Stomach (tissue), 9 donors: ENCODE data around the gene SF3A2. TPM values are rescaled to one million over a fixed set of nuclear protein-coding genes. Genes with fewer than 3 reads are reported as not detected.
A peak's percentile ranks its signal among the peaks of the same experiment; 100 is the strongest.

Source experiments
- DNase-seq, 2 donors: peaks; one replicate each; pipeline versions ENCODE4 v3.0.0 to v3.0.0-alpha.2; 2013 to 2019
- H3K27ac ChIP-seq, 5 donors: fragments of 200-600 bp in 4 of 5; sonication (generic) in 4 of 5; one replicate each; pipeline ENCODE4 v1.5.1; 2013 to 2019; ENCODE audit warnings: mild to moderate bottlenecking in 1 of 5, moderate library complexity in 1 of 5
- H3K27me3 ChIP-seq, 3 donors: fragments of 200-600 bp; sonication (generic); one replicate each; pipeline ENCODE4 v1.5.1; 2017 to 2019; ENCODE audit warnings: mixed run types in 1 of 3
- H3K36me3 ChIP-seq, 4 donors: fragments of 200-600 bp; sonication (generic); 1 replicate in 3 of 4; 2 replicates in 1 of 4; pipeline ENCODE4 v1.5.1; 2016 to 2019
- H3K4me1 ChIP-seq, 4 donors: fragments of 200-600 bp; sonication (generic); one replicate each; pipeline ENCODE4 v1.5.1; 2016 to 2019
- H3K4me3 ChIP-seq, 4 donors: fragments of 200-600 bp; sonication (generic) in 3 of 4; one replicate each; pipeline ENCODE4 v1.5.1; 2016 to 2019; ENCODE audit warnings: mild to moderate bottlenecking in 1 of 4
- H3K9me3 ChIP-seq, 4 donors: fragments of 200-600 bp; sonication (generic); one replicate each; pipeline ENCODE4 v1.5.1; 2016 to 2019
- EP300 ChIP-seq: sonication (generic); formaldehyde crosslinking; IDR thresholded peaks from one replicate; pipeline ENCODE4 v1.6.1; 2017; ENCODE audit warnings: antibody characterized with exemption
- POLR2A ChIP-seq, 4 donors: fragments of 450-650 bp; IDR thresholded peaks; one replicate each; pipeline ENCODE4 v1.6.1; 2016; ENCODE audit warnings: antibody characterized with exemption in 4 of 4, control low read depth in 2 of 4, mild to moderate bottlenecking in 1 of 4, moderate library complexity in 1 of 4
- POLR2AphosphoS5 ChIP-seq, 3 donors: sonication (generic); formaldehyde crosslinking; IDR thresholded peaks; one replicate each; pipeline ENCODE4 v1.6.1; 2016; ENCODE audit warnings: antibody characterized with exemption in 3 of 3
- WGBS, 5 donors: extraction: QIAGEN DNeasy Blood & Tissue Kit in 3 of 5; methylation state at CpG; one replicate each; pipeline versions ENCODE4 v1.1.5 to v1.1.7; 2013 to 2018; 5-methylcytosine and 5-hydroxymethylcytosine counted together
- intact Hi-C: fragments of 100-400 bp; cut with DNase I; formaldehyde crosslinking; loops from one replicate; pipeline ENCODE4 v1.15.1; 2023; ENCODE audit warnings: low total_unique reads
- polyA plus RNA-seq, 3 donors: library from polyadenylated mRNA; stranded (reverse); fragments of 200-250 nt; gene quantifications; one replicate each; pipeline ENCODE4 v1.2.3, GENCODE V29; 2013
- total RNA-seq, 5 donors: library from RNA; depleted of rRNA; stranded (reverse); fragments of >200 nt; gene quantifications; one replicate each; pipeline versions ENCODE4 v1.1.0 to v1.2.3, GENCODE V29; 2014 to 2016
- TF ChIP-seq, protein P1 (sequence below), 7 experiments: fragments of 450-650 bp in 4 of 7; fragments of 200-600 bp in 3 of 7; sonication (generic) in 3 of 7; IDR thresholded peaks; one replicate each; pipeline ENCODE4 v1.5.1; 2016 to 2019; ENCODE audit warnings: antibody characterized with exemption in 7 of 7, control low read depth in 2 of 7, mild to moderate bottlenecking in 1 of 7
- donor health status: healthy with polysubstance abuse.
- donor health status: Bipolar disorder and iron deficiency.
- donor health status: healthy.

Gene SF3A2
- total and polyA plus RNA-seq, 8 donors: 25.8 to 214 (median 37.0) TPM

- peaks cover 72 to 100% (median 100%) of the 10 kb centered on the region in 4 donors for H3K36me3 ChIP-seq
- no peaks in the 10 kb centered on the region for H3K9me3 ChIP-seq
- TF ChIP-seq POLR2A (IDR thresholded peaks at IDR 0.05): no peak
- peak in 2 of 3 donors; percentile 48 to 67 for TF ChIP-seq POLR2AphosphoS5 (IDR thresholded peaks at IDR 0.05)
- H3K27me3 ChIP-seq: no peaks in the 10 kb centered on the region
- peak; percentile 78 to 87 for DNase-seq
- intact Hi-C loops: no loop called here
- H3K4me3 ChIP-seq: no peak overlapping the region
- peak overlapping the region; percentile 71 to 85 (median 81) for H3K27ac ChIP-seq
- whole genome bisulfite sequencing, 5 donors: 62 to 77% (median 66%) methylated on average over 9 to 21 of the region's 21 CpGs
- H3K4me1 ChIP-seq: peaks cover 2 to 34% (median 10%) of the 10 kb centered on the region in 4 donors
These were observed 23.5 kb upstream of the SF3A2 start for GRCh38 chr19:2212861-2213711.

- intact Hi-C loops: no loop called here
- 68 to 82% (median 77%) methylated on average over 18 to 26 of the region's 26 CpGs for WGBS, 5 donors
These were observed 22.8 kb upstream of the SF3A2 start for GRCh38 chr19:2213799-2214198.

DNA sequence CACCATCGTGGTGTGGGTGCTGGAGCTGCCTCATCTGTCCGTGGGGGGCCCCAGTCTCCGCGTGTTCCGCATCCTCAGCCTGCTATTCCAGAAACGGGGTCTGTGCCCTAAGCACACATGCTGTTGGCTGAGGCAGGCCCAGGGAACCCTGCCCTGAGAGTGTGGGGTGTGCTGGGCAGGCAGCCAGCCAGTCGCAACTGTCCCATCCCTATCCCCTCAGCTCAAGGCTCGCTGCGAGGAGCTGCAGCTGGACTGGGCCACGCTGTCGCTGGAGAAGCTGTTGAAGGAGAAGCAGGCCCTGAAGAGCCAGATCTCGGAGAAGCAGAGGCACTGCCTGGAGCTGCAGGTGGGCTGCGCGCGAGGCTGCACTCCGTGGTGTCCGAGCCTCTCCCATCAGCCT lies 22.4 kb upstream of the SF3A2 start:
- H3K4me1 ChIP-seq: peaks cover 0 to 24% (median 5%) of the 10 kb centered on the region in 4 donors
- intact Hi-C loops: no loop called here
- no peak overlapping the region for H3K4me3 ChIP-seq
- no peak for DNase-seq
- H3K27me3 ChIP-seq: no peaks in the 10 kb centered on the region
- peak overlapping the region in 3 of 5 donors; percentile 71 to 85 (median 76) for H3K27ac ChIP-seq
- 88 to 92% (median 89%) methylated on average over 6 to 17 of the region's 17 CpGs for WGBS, 5 donors
- H3K36me3 ChIP-seq: peaks cover 83 to 100% (median 99%) of the 10 kb centered on the region in 4 donors
- no peak for TF ChIP-seq POLR2AphosphoS5 (IDR thresholded peaks at IDR 0.05)
- TF ChIP-seq POLR2A (IDR thresholded peaks at IDR 0.05): no peak
- TF ChIP-seq, protein P1, sequence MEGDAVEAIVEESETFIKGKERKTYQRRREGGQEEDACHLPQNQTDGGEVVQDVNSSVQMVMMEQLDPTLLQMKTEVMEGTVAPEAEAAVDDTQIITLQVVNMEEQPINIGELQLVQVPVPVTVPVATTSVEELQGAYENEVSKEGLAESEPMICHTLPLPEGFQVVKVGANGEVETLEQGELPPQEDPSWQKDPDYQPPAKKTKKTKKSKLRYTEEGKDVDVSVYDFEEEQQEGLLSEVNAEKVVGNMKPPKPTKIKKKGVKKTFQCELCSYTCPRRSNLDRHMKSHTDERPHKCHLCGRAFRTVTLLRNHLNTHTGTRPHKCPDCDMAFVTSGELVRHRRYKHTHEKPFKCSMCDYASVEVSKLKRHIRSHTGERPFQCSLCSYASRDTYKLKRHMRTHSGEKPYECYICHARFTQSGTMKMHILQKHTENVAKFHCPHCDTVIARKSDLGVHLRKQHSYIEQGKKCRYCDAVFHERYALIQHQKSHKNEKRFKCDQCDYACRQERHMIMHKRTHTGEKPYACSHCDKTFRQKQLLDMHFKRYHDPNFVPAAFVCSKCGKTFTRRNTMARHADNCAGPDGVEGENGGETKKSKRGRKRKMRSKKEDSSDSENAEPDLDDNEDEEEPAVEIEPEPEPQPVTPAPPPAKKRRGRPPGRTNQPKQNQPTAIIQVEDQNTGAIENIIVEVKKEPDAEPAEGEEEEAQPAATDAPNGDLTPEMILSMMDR (IDR thresholded peaks at IDR 0.05): no peak
- TF ChIP-seq EP300: no peak
- no peaks in the 10 kb centered on the region for H3K9me3 ChIP-seq

More at GRCh38 chr19:2213799-2214198, 22.8 kb upstream of the SF3A2 start:
- DNase-seq: peak in 1 of 2 donors; percentile 65
- peaks cover 78 to 100% (median 99%) of the 10 kb centered on the region in 4 donors for H3K36me3 ChIP-seq
- no peak for TF ChIP-seq POLR2A (IDR thresholded peaks at IDR 0.05)
- TF ChIP-seq, protein P1 (IDR thresholded peaks at IDR 0.05): no peak
- TF ChIP-seq EP300: no peak
- no peak for TF ChIP-seq POLR2AphosphoS5 (IDR thresholded peaks at IDR 0.05)
- no peak overlapping the region for H3K4me3 ChIP-seq
- peak overlapping the region; percentile 71 to 85 (median 81) for H3K27ac ChIP-seq
- H3K9me3 ChIP-seq: no peaks in the 10 kb centered on the region
- peaks cover 0 to 27% (median 6%) of the 10 kb centered on the region in 4 donors for H3K4me1 ChIP-seq
- no peaks in the 10 kb centered on the region for H3K27me3 ChIP-seq

DNA sequence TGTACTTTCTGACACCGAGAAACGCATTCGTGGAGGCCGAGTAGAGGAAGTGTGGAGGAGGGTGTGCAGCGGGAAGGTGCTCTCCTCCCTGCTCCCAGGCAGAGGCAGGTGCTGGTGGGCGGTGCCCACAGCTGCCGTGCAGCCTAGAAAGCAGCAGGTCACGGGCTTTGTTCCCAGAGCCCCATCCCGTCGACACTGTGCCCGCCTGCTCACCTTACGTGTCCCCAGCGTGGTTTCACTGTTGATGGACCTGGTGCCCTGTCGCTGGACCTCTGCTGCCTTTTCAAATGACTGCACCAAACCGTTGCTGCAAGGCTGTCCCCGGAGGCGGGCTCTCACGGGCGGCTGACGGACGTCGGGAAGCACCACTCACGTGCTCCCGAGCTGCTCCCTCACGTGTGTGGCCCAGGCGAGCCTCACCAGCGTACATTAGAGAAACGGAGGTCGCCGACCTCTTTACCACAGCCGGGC lies 21.3 kb upstream of the SF3A2 start:
- intact Hi-C loops: no loop called here
- Histone ChIP-seq H3K9me3 (no peaks in the 10 kb centered on the region), H3K36me3 (peaks cover 90 to 100% (median 99%) of the 10 kb centered on the region in 4 donors), H3K4me1 (peaks cover 0 to 24% (median 5%) of the 10 kb centered on the region in 4 donors), H3K27me3 (no peaks in the 10 kb centered on the region), H3K27ac (no peak overlapping the region), H3K4me3 (no peak overlapping the region)
- DNase-seq: no peak
- WGBS, 5 donors: 77 to 84% (median 78%) methylated on average over 25 to 31 of the region's 31 CpGs
- no peak for TF ChIP-seq POLR2AphosphoS5 (IDR thresholded peaks at IDR 0.05)
- TF ChIP-seq POLR2A (IDR thresholded peaks at IDR 0.05): no peak
- no peak for TF ChIP-seq EP300
- TF ChIP-seq, protein P1 (IDR thresholded peaks at IDR 0.05): no peak
